ENCODE results near the gene FTL. TPM values are rescaled to one million over a fixed set of nuclear protein-coding genes. Genes with fewer than 3 reads are reported as not detected.

FTL gene
- total RNA-seq, 3 donors from 2014 or later, result 1,659 to 1,792 (median 1,691) TPM

GRCh38 chr19:48940902-48941301 is 24.2 kb upstream of the FTL start:
- ATAC-seq (no peak), DNase-seq (no peak)
- no peaks in the 10 kb centered on the region for H3K4me1 ChIP-seq (ENCODE audit: low read depth)
- intact Hi-C loops (cut with DNase I, micrococcal nuclease), result no loop called here
- no peak overlapping the region for H3K4me3 ChIP-seq
- H3K9me3 ChIP-seq, result peaks cover 4% of the 10 kb centered on the region
- no peak for TF ChIP-seq CTCF (IDR thresholded peaks at IDR 0.05)
- no peaks in the 10 kb centered on the region for H3K36me3 ChIP-seq (ENCODE audit: low read depth)

GRCh38 chr19:48943081-48943480 is 22.0 kb upstream of the FTL start:
- no peak for DNase-seq
- TF ChIP-seq CTCF (IDR thresholded peaks at IDR 0.05), result no peak
- H3K36me3 ChIP-seq (ENCODE audit: low read depth), result no peaks in the 10 kb centered on the region
- ATAC-seq, result no peak
- no peaks in the 10 kb centered on the region for H3K4me1 ChIP-seq (ENCODE audit: low read depth)
- intact Hi-C loops (cut with DNase I, micrococcal nuclease), result no loop called here
- H3K4me3 ChIP-seq, result no peak overlapping the region
- peaks cover 9% of the 10 kb centered on the region for H3K9me3 ChIP-seq

- no peak for DNase-seq
- intact Hi-C loops (cut with DNase I, micrococcal nuclease), result no loop called here
- peaks cover 9% of the 10 kb centered on the region for H3K9me3 ChIP-seq
- H3K36me3 ChIP-seq (ENCODE audit: low read depth), result no peaks in the 10 kb centered on the region
- no peak for TF ChIP-seq CTCF (IDR thresholded peaks at IDR 0.05)
- no peak for ATAC-seq
- no peak overlapping the region for H3K4me3 ChIP-seq
- H3K4me1 ChIP-seq (ENCODE audit: low read depth), result no peaks in the 10 kb centered on the region
These were observed 19.7 kb upstream of the FTL start for GRCh38 chr19:48945415-48945814.

GRCh38 chr19:48945817-48946216 is 19.3 kb upstream of the FTL start:
- Histone ChIP-seq H3K9me3 (peaks cover 7% of the 10 kb centered on the region), H3K4me1 (ENCODE audit: low read depth) (no peaks in the 10 kb centered on the region), H3K36me3 (ENCODE audit: low read depth) (no peaks in the 10 kb centered on the region), H3K4me3 (no peak overlapping the region)
- no peak for ATAC-seq
- intact Hi-C loops (cut with DNase I, micrococcal nuclease), result no loop called here
- DNase-seq, result no peak
- no peak for TF ChIP-seq CTCF (IDR thresholded peaks at IDR 0.05)

GRCh38 chr19:48946463-48947257 is 18.4 kb upstream of the FTL start:
- H3K4me3 ChIP-seq, result no peak overlapping the region
- no peak for TF ChIP-seq CTCF (IDR thresholded peaks at IDR 0.05)
- H3K36me3 ChIP-seq (ENCODE audit: low read depth), result no peaks in the 10 kb centered on the region
- H3K9me3 ChIP-seq, result peaks cover 5% of the 10 kb centered on the region
- intact Hi-C loops (cut with DNase I, micrococcal nuclease), result no loop called here
- DNase-seq, result no peak
- no peaks in the 10 kb centered on the region for H3K4me1 ChIP-seq (ENCODE audit: low read depth)
- no peak for ATAC-seq

- no peak for ATAC-seq
- Histone ChIP-seq H3K9me3 (peaks cover 5% of the 10 kb centered on the region), H3K36me3 (ENCODE audit: low read depth) (no peaks in the 10 kb centered on the region), H3K4me3 (no peak overlapping the region), H3K4me1 (ENCODE audit: low read depth) (no peaks in the 10 kb centered on the region)
- TF ChIP-seq CTCF (IDR thresholded peaks at IDR 0.05), result no peak
- intact Hi-C loops (cut with DNase I, micrococcal nuclease), result no loop called here
- no peak for DNase-seq
These were observed 17.9 kb upstream of the FTL start for GRCh38 chr19:48947258-48947542.

All from mucosa of descending colon (tissue), 3 donors.